GM12801 (cell line): ENCODE data around the gene COPS8.

ENCODE experiments used
- TF ChIP-seq, protein P1 (sequence below): IDR thresholded peaks from one replicate; pipeline ENCODE4 v1.5.1; 2011; ENCODE audit warnings: control low read depth; ENCODE audit not compliant: insufficient read length; ENCODE audit errors: extremely low read depth

COPS8 gene

DNA sequence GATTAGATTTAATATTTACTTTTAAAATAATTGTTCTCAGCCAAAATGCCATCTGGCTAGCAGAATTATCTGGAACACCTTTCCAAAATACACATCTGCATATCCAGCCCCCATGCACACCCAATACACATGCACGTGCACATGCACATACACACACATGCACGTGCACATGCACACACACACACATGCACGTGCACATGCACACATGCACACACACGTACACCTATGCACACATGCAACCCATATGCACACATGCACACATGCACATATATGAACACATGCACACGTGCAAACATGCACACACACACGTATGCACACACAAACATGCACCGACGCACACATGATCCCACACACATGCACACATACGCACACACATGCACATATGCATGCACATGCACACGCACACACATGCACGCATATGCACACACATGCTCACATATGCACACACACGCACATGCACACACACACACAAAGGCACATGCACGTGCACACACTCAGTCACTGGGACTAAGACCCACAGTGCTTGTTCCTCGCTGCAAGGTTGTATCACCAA lies 53.5 kb downstream of the COPS8 start:
- TF ChIP-seq, protein P1, sequence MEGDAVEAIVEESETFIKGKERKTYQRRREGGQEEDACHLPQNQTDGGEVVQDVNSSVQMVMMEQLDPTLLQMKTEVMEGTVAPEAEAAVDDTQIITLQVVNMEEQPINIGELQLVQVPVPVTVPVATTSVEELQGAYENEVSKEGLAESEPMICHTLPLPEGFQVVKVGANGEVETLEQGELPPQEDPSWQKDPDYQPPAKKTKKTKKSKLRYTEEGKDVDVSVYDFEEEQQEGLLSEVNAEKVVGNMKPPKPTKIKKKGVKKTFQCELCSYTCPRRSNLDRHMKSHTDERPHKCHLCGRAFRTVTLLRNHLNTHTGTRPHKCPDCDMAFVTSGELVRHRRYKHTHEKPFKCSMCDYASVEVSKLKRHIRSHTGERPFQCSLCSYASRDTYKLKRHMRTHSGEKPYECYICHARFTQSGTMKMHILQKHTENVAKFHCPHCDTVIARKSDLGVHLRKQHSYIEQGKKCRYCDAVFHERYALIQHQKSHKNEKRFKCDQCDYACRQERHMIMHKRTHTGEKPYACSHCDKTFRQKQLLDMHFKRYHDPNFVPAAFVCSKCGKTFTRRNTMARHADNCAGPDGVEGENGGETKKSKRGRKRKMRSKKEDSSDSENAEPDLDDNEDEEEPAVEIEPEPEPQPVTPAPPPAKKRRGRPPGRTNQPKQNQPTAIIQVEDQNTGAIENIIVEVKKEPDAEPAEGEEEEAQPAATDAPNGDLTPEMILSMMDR = no peak

DNA sequence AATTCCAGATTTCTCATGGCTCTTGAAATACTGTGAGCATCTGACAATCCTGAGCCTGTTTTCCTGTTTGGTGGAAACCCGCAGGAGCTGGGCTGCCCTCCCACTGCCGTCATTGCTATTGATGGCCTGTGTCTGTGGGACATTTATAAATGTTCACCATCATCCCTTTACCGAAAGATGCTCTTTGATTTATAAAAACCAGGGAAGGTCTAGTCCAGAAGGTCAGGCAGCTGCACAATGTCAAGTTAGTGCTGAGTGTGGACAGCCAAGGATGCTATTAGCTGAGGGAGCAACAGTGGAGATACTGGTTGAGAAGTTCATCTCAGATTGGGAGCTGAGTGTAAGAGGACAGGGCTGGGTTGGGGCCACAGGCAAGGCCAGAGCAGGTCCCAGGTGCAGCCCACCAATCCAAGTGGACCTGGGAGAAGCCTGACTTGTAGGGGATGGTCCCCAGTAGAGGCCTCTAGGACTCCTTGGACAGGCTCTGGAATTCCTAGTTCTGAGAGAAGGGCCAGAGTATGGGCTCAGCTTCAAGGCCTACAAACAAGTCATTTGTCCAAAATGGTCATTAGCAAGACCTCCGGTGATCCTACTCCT lies 55.1 kb downstream of the COPS8 start:
- TF ChIP-seq, protein P1 = no peak

DNA sequence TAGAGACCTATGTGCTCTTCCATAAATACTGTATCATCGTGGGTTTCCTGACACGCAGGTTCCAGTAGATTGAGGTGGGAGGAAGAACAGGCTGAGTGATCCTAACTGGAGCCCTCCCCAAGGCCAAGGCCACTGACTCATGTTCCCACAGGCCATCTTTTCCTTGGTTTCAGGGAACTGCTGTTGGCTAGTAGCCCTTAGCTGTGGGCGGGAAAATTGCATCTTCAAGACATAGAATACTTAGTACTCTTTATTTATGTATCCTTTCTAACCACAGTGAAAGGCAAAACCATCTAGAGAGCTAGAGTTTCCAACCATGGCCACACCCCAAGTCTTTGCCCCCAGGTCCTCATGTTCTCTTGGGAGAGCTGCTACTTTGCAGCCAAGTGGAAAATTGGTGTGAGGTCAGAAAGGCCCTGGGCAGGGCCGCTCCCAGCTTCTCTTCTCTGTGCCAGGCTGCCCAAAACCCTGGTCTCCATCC lies 55.9 kb downstream of the COPS8 start:
- TF ChIP-seq, protein P1 = no peak

DNA sequence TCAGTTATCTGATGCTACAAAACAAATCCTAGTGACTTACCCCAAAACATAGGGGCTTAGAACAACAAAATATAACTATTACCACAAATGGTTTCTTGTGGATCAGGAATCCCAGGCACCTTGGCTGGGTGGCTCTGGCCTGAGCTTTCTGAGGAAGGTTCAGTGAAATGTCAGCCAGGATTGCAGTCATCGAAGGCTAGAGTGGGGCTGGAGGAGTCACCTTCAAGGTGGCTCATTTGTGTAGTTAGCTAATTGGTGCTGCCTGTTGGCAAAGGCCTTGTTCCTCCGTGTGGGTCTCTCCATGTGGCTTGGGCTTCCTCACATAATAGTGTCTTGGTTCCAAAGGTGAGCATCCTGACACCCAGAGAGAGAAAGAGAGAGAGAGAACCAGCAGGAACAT lies 57.4 kb downstream of the COPS8 start:
- TF ChIP-seq, protein P1 = no peak

DNA sequence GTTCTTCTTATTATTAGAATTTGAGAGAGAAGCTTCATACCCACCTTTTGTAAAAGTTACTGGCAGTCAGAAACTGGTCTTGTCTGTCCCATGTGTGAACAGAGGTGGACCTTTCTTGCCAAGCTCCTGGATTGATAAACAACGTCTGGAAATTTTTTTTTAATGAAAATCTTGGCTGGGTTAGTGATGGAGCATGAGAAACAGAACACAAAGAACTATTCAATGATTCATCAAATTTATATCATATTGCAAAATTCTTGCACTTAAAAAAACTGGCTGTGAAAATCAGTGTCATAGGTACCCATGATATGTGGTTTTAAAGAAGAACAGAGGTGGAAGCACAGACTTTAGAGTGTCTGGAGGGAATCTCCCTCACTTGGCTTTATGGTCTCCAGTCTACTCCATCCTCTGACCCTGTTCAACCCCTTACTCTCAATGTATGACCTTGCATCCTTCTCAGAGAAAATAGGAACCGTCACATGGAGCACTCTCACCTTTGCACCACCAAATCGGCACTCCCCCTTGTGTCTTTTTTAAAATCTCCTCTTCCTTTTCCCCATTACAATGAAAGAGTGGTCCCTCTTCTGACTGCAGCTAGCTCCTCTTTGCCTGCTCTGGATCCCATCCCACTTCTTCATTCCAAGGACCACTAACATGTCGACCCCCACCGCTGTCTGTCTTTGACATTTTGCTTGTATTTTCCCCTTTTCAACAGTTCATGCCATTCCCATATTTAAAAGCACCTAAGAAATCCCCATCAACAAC lies 58.2 kb downstream of the COPS8 start:
- TF ChIP-seq, protein P1 = no peak

DNA sequence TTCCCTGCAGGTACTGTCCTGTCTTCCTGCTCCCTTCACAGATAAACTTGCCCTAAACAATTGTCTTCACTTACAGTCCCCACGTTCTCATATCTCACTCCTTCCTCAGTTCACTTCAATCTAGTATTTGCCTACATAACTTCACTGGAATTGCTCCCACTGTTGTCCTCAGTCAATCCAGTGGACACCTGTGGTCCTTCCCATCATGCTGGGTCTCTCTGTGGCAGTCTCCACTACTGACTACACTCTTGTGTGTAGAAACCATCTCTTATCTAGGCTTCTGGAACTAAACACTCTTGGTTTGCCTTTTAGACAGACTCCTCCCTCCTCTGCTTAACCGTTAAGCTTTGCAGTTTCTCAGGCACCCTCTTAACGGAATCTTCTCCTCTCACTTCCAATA lies 58.8 kb downstream of the COPS8 start:
- TF ChIP-seq, protein P1 = no peak

DNA sequence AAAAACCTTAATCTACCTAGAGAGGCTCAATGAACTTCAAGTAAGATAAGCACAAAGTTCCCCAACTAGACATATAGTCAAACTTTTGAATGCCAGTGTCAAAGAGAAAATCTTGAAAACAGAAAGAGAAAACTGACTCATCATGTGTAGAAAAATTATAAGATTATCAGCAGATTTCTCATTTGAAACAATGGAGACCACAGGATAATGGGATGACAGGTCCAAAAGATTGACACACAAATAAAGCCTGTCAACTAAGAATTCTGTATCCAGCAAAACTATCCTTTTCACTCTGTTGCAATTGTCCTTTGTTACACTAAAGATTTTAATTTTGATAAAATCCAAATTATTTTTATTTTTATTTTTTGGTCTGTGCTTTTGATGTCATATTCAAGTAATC lies 61.6 kb downstream of the COPS8 start:
- TF ChIP-seq, protein P1 = no peak
